PC-3 (cell line): ENCODE results near the gene HLA-DMB. TPM values are rescaled to one million over a fixed set of nuclear protein-coding genes. Genes with fewer than 3 reads are reported as not detected.

Experiments used
- ATAC-seq: fragments of 200-7000 bp; cut with Tn5 transposase; 2 replicates; pipeline ENCODE4 v1.9.1; 2020; ENCODE audit warnings: mild to moderate bottlenecking, moderate library complexity
- BruUV-seq: library from RNA; stranded (reverse); fragments of 400-500 nt; replicated peaks from 2 replicates; lab custom pipeline; 2021; lab: Mats Ljungman, UMichigan
- CTCF ChIA-PET: fragments of 300-600 bp; sonication (Branson Sonifier 250); formaldehyde crosslinking; loops from one replicate; lab custom pipeline; 2022; ENCODE audit warnings: antibody characterized with exemption; lab: Charles Lee
- POLR2A ChIA-PET: fragments of 300-600 bp; sonication (Branson Sonifier 250); formaldehyde crosslinking; loops from one replicate; lab custom pipeline; 2022; ENCODE audit warnings: antibody characterized with exemption; ENCODE audit not compliant: unreplicated experiment; lab: Charles Lee
- DNase-seq: peaks from one replicate; pipeline ENCODE4 v3.0.0-alpha.2; 2015
- H2AFZ ChIP-seq: fragments of 300-600 bp; sonication (generic); 2 replicates; pipeline ENCODE4 v1.6.0; 2016; ENCODE audit warnings: antibody characterized with exemption, low read length
- H3F3A ChIP-seq: fragments of 300-600 bp; sonication (generic); one replicate; pipeline ENCODE4 v1.6.0; 2017; ENCODE audit warnings: antibody characterized with exemption, low read length, control low read depth, mild to moderate bottlenecking; ENCODE audit not compliant: unreplicated experiment
- H3K27ac ChIP-seq: fragments of 300-600 bp; sonication (generic); 2 replicates; pipeline ENCODE4 v1.5.1; 2016; ENCODE audit warnings: mild to moderate bottlenecking, low read length
- H3K27me3 ChIP-seq: fragments of 300-600 bp; sonication (generic); 2 replicates; pipeline ENCODE4 v1.6.1; 2016; ENCODE audit warnings: low read length, mixed read lengths
- H3K36me3 ChIP-seq: fragments of 300-600 bp; sonication (generic); 2 replicates; pipeline ENCODE4 v1.6.1; 2016; ENCODE audit warnings: low read depth, mixed run types, low read length, mixed read lengths
- H3K4me1 ChIP-seq: fragments of 300-600 bp; sonication (generic); 2 replicates; pipeline ENCODE4 v1.5.1; 2016; ENCODE audit warnings: low read length; ENCODE audit not compliant: insufficient read depth
- H3K4me2 ChIP-seq: fragments of 300-600 bp; sonication (generic); 2 replicates; pipeline ENCODE4 v1.6.0; 2016; ENCODE audit warnings: low read length
- H3K4me3 ChIP-seq: fragments of 300-600 bp; sonication (generic); 2 replicates; pipeline ENCODE4 v1.5.1; 2016; ENCODE audit warnings: mild to moderate bottlenecking, low read length, mixed read lengths
- H3K79me2 ChIP-seq: fragments of 300-600 bp; sonication (generic); 2 replicates; pipeline ENCODE4 v1.6.1; 2017; ENCODE audit warnings: low read length, mixed read lengths
- H3K9ac ChIP-seq: fragments of 300-600 bp; sonication (generic); 2 replicates; pipeline ENCODE4 v1.6.0; 2016; ENCODE audit warnings: mild to moderate bottlenecking, low read length
- H3K9me2 ChIP-seq: fragments of 300-600 bp; sonication (generic); replicated peaks from 2 replicates; pipeline ENCODE4 v1.6.1; 2016; ENCODE audit warnings: mixed run types, low read length, mixed read lengths
- H3K9me3 ChIP-seq: fragments of 300-600 bp; sonication (generic); 2 replicates; pipeline ENCODE4 v1.6.1; 2016; ENCODE audit warnings: low read length, mixed read lengths
- H4K20me1 ChIP-seq: fragments of 300-600 bp; sonication (generic); 2 replicates; pipeline ENCODE4 v1.6.1; 2016; ENCODE audit warnings: low read length, mixed read lengths
- EZH2 ChIP-seq: fragments of 300-600 bp; sonication (generic); IDR thresholded peaks from one replicate; pipeline ENCODE4 v1.6.1; 2017; ENCODE audit warnings: antibody characterized with exemption, mild to moderate bottlenecking, low read length; ENCODE audit not compliant: unreplicated experiment
- EZH2phosphoT487 ChIP-seq: fragments of 300-600 bp; sonication (generic); IDR thresholded peaks from 2 replicates; pipeline ENCODE4 v1.6.1; 2018; ENCODE audit warnings: mild to moderate bottlenecking, antibody characterized with exemption, low read length, borderline replicate concordance
- intact Hi-C: fragments of 100-400 bp; cut with micrococcal nuclease; formaldehyde crosslinking; loops from 2 replicates; pipeline ENCODE4 v1.9.0; 2023
- total RNA-seq: library from RNA; depleted of rRNA; stranded (reverse); fragments of >200 nt; gene quantifications from 2 replicates; pipeline ENCODE4 v1.2.3, GENCODE V29; 2014
- TF ChIP-seq, protein P1 (sequence below): fragments of 300-600 bp; sonication (generic); conservative IDR thresholded peaks from 2 replicates; pipeline ENCODE4 v1.5.1; 2017; ENCODE audit warnings: antibody characterized with exemption, low read depth, mild to moderate bottlenecking, low read length

Gene HLA-DMB
- total RNA-seq, 1 experiment from 2014 or later = not detected

GRCh38 chr6:32946893-32947292 is 6.1 kb upstream of the HLA-DMB start:
- Histone ChIP-seq H3K27me3 (no peaks in the 10 kb centered on the region), H3K4me1 (no peaks in the 10 kb centered on the region), H4K20me1 (no peaks in the 10 kb centered on the region), H3K27ac (no peak overlapping the region), H3K36me3 (no peaks in the 10 kb centered on the region), H3K9me2 (no peaks in the 10 kb centered on the region), H3K4me3 (no peak overlapping the region), H3F3A (no peaks in the 10 kb centered on the region), H3K4me2 (no peak overlapping the region), H3K9me3 (0 out of 2 replicates have a peak, but pooled peaks cover 10% of the 10 kb centered on the region), H3K79me2 (no peaks in the 10 kb centered on the region), H3K9ac (no peak overlapping the region), H2AFZ (no peak overlapping the region)
- ChIA-PET POLR2A (no interaction called here), CTCF (no interaction called here)
- DNase-seq (no peak), ATAC-seq (no peak)
- TF ChIP-seq EZH2 = no peak
- TF ChIP-seq EZH2phosphoT487 = no peak
- TF ChIP-seq, protein P1, sequence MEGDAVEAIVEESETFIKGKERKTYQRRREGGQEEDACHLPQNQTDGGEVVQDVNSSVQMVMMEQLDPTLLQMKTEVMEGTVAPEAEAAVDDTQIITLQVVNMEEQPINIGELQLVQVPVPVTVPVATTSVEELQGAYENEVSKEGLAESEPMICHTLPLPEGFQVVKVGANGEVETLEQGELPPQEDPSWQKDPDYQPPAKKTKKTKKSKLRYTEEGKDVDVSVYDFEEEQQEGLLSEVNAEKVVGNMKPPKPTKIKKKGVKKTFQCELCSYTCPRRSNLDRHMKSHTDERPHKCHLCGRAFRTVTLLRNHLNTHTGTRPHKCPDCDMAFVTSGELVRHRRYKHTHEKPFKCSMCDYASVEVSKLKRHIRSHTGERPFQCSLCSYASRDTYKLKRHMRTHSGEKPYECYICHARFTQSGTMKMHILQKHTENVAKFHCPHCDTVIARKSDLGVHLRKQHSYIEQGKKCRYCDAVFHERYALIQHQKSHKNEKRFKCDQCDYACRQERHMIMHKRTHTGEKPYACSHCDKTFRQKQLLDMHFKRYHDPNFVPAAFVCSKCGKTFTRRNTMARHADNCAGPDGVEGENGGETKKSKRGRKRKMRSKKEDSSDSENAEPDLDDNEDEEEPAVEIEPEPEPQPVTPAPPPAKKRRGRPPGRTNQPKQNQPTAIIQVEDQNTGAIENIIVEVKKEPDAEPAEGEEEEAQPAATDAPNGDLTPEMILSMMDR = no peak
- no TSS peak for BruUV-seq
- intact Hi-C loops = loop anchor here (2.0 kb wide), 1 partner anchor 14 kb away; no protein-coding TSS in a partner anchor

- ChIA-PET CTCF (no interaction called here), POLR2A (no interaction called here)
- Histone ChIP-seq H3K9me2 (no peaks in the 10 kb centered on the region), H3K9ac (no peak overlapping the region), H3K27ac (no peak overlapping the region), H3K4me2 (no peak overlapping the region), H3K36me3 (no peaks in the 10 kb centered on the region), H3K4me1 (no peaks in the 10 kb centered on the region), H3F3A (no peaks in the 10 kb centered on the region), H3K27me3 (no peaks in the 10 kb centered on the region), H3K4me3 (no peak overlapping the region), H3K79me2 (no peaks in the 10 kb centered on the region), H3K9me3 (0 out of 2 replicates have a peak, but pooled peaks cover 10% of the 10 kb centered on the region), H4K20me1 (no peaks in the 10 kb centered on the region), H2AFZ (no peak overlapping the region)
- BruUV-seq = no TSS peak
- intact Hi-C loops = loop anchor here (2.0 kb wide), 1 partner anchor 13 kb away; no protein-coding TSS in a partner anchor
- ATAC-seq = no peak
- DNase-seq = no peak
- TF ChIP-seq, protein P1 = no peak
- TF ChIP-seq EZH2phosphoT487 (no peak), EZH2 (no peak)
Observed at GRCh38 chr6:32945953-32946352, 5.1 kb upstream of the HLA-DMB start.

DNA sequence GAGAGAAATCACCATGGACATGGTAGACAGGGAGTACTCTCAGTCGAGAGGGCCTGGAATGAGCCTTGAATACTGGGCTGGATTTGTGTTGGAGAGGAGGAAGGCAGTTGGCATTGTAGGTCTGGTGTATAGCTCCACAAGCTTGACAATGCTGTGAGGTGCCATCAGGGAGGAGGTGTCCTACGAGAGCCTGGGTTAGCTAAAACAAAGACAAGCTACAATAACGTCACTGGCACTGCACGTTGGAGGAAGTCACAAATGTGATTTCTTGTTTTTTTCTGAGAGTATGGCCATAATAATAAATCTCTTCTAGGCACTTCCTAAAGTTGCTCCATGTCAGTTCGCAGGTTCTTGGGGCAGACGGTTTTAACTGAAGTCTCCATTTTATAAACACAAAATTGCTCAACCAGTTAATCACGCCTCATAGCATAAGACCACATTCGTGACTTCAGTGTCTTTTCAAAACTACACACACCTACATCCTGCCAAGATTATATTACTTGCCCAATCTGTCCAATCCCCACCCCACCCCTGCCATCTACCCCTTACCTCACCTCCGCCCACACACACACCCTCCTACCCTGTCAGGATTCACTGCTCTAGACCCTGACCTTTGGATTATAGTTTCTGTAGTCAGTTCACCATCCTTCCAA is 4.4 kb upstream of the HLA-DMB start:
- H3K36me3 ChIP-seq = no peaks in the 10 kb centered on the region
- no peak overlapping the region for H3K4me2 ChIP-seq
- no peaks in the 10 kb centered on the region for H3F3A ChIP-seq
- H3K4me3 ChIP-seq = no peak overlapping the region
- ATAC-seq (no peak), DNase-seq (no peak)
- no TSS peak for BruUV-seq
- H4K20me1 ChIP-seq = no peaks in the 10 kb centered on the region
- no peak overlapping the region for H3K27ac ChIP-seq
- no peak for TF ChIP-seq EZH2phosphoT487
- TF ChIP-seq, protein P1 = no peak
- TF ChIP-seq EZH2 = no peak
- 0 out of 2 replicates have a peak, but pooled peaks cover 10% of the 10 kb centered on the region for H3K9me3 ChIP-seq
- H3K79me2 ChIP-seq = no peaks in the 10 kb centered on the region
- intact Hi-C loops = no loop called here
- H2AFZ ChIP-seq = no peak overlapping the region
- peaks cover 3% of the 10 kb centered on the region; the same call in 1 of the 2 replicates for H3K4me1 ChIP-seq
- CTCF ChIA-PET = no interaction called here
- no peaks in the 10 kb centered on the region for H3K27me3 ChIP-seq
- POLR2A ChIA-PET = no interaction called here
- H3K9me2 ChIP-seq = no peaks in the 10 kb centered on the region
- no peak overlapping the region for H3K9ac ChIP-seq
